Measurements from ENCODE around the gene SLC4A1AP. TPM values are rescaled to one million over a fixed set of nuclear protein-coding genes. Genes with fewer than 3 reads are reported as not detected.

The SLC4A1AP gene
- total RNA-seq, 2 donors from 2014 or later, result 18.0 to 18.2 TPM

GRCh38 chr2:27728081-27728858, 64.6 kb downstream of the SLC4A1AP start:
- no peak overlapping the region for H3K4me3 ChIP-seq
- no peaks in the 10 kb centered on the region for H3K9me3 ChIP-seq
- no peaks in the 10 kb centered on the region for H3K36me3 ChIP-seq
- H3K4me1 ChIP-seq, result peaks cover 0 to 45% of the 10 kb centered on the region in 2 donors
- H3K27ac ChIP-seq, result peak overlapping the region; percentile 53 to 64
- peak; percentile 53 for DNase-seq (ENCODE audit: low spot score)
- H3K27me3 ChIP-seq, result no peaks in the 10 kb centered on the region
- no peak for TF ChIP-seq CTCF (IDR thresholded peaks at IDR 0.05)

- Histone ChIP-seq H3K27me3 (no peaks in the 10 kb centered on the region), H3K4me3 (no peak overlapping the region), H3K36me3 (no peaks in the 10 kb centered on the region), H3K9me3 (no peaks in the 10 kb centered on the region), H3K27ac (peak overlapping the region; percentile 53 to 64), H3K4me1 (peaks cover 0 to 36% of the 10 kb centered on the region in 2 donors)
- no peak for TF ChIP-seq CTCF (IDR thresholded peaks at IDR 0.05)
- DNase-seq (ENCODE audit: low spot score), result no peak
Observed at GRCh38 chr2:27729198-27729597, 65.5 kb downstream of the SLC4A1AP start.

- H3K27ac ChIP-seq, result peak overlapping the region; percentile 53 to 64
- peaks cover 0 to 33% of the 10 kb centered on the region in 2 donors for H3K4me1 ChIP-seq
Observed at GRCh38 chr2:27729614-27730013, 65.9 kb downstream of the SLC4A1AP start.

GRCh38 chr2:27730261-27730662, 66.6 kb downstream of the SLC4A1AP start:
- Histone ChIP-seq H3K4me1 (peaks cover 0 to 34% of the 10 kb centered on the region in 2 donors), H3K4me3 (no peak overlapping the region), H3K27ac (peak overlapping the region; percentile 53 to 64), H3K27me3 (no peaks in the 10 kb centered on the region), H3K9me3 (no peaks in the 10 kb centered on the region), H3K36me3 (no peaks in the 10 kb centered on the region)
- TF ChIP-seq CTCF (IDR thresholded peaks at IDR 0.05), result no peak
- no peak for DNase-seq (ENCODE audit: low spot score)

More at GRCh38 chr2:27729614-27730013, 65.9 kb downstream of the SLC4A1AP start:
- Histone ChIP-seq H3K4me3 (no peak overlapping the region), H3K9me3 (no peaks in the 10 kb centered on the region), H3K27me3 (no peaks in the 10 kb centered on the region), H3K36me3 (no peaks in the 10 kb centered on the region)
- DNase-seq (ENCODE audit: low spot score), result no peak
- TF ChIP-seq CTCF (IDR thresholded peaks at IDR 0.05), result no peak

- H3K36me3 ChIP-seq, result no peaks in the 10 kb centered on the region
- H3K4me1 ChIP-seq, result peaks cover 0 to 39% of the 10 kb centered on the region in 2 donors
- H3K4me3 ChIP-seq, result no peak overlapping the region
- H3K9me3 ChIP-seq, result no peaks in the 10 kb centered on the region
- no peak for TF ChIP-seq CTCF (IDR thresholded peaks at IDR 0.05)
- DNase-seq (ENCODE audit: low spot score), result no peak
- H3K27ac ChIP-seq, result peak overlapping the region; percentile 53 to 64
- H3K27me3 ChIP-seq, result no peaks in the 10 kb centered on the region
Observed at GRCh38 chr2:27730980-27731691, 67.4 kb downstream of the SLC4A1AP start.
